GM18502 (cell line): ENCODE results near the gene NTRK1.

ENCODE experiments used
- ATAC-seq: cut with Tn5 transposase; IDR thresholded peaks from one replicate; pipeline ENCODE4 v1.9.1; 2021; ENCODE audit warnings: mild to moderate bottlenecking; ENCODE audit not compliant: unreplicated experiment, poor library complexity

The NTRK1 gene

GRCh38 chr1:156929596-156930238 is 69.1 kb downstream of the NTRK1 start:
- ATAC-seq: no peak

DNA sequence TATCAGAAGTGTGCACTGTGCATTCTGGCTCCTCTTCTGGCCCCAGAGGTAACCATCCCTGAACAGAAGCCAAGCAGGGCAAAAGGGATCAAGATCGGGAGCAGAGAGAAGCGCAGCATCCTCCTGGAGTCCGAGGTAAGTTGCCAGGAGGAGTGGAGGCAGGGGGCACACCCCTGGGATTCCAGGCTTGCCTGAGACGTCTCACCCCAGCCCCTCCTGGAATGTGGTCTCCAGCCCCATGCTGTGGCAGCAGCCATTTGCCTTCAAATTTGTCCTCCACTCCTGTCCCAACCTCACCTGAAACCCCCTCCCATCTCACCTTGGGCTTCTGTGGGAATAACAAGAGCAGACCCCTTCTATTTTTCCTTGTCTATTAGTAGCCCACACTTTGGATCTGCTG is 69.8 kb downstream of the NTRK1 start:
- ATAC-seq: no peak
